Heart right ventricle (tissue), 12 donors: ENCODE results near the gene PGBD1. TPM values are rescaled to one million over a fixed set of nuclear protein-coding genes. Genes with fewer than 3 reads are reported as not detected.

Experiments
- polyA plus RNA-seq, 2 donors: library from polyadenylated mRNA; stranded (reverse); fragments of 200-250 nt; gene quantifications; one replicate each; pipeline ENCODE4 v1.2.3, GENCODE V29; 2013
- total RNA-seq, 10 donors: library from RNA; stranded (reverse); fragmentation: NEBNext Ultra II Directional in 3 of 10; extraction: Animal tissue kit (Norgen Biotek cat#: 25700) in 3 of 10; gene quantifications; one replicate each; pipeline versions ENCODE4 v1.2.1 to v1.2.4, GENCODE V29; 2021 to 2023
- donor health status: ischemic (EF 13 %, LVEDD 7.1; RV severe dilation, severe dysfunction).
- donor health status: healthy with polysubstance abuse.
- donor health status: DM: no; HTN: yes; CAD: no.
- donor health status: DM: no; HTN: no; CAD: no.
- donor health status: ischemic (EF 25% LVEDD 6.9; RV normal size, moderate dysfunction).
- donor health status: ischemic (EF 25% LVEDD 5.7; RV mildly dilated, moderate dysfunction).
- donor health status: healthy.
- donor health status: nonischemic (EF 11% LVEDD 7.7; RV severe dilation, severe dysfunction).
- donor health status: DM: yes; HTN: yes; CAD: no.
- donor health status: PGD.
- donor health status: ischemic (EF 29% LVEDD 5.4; RV normal size, mild dysfunction).
- donor health status: nonischemic (EF 23%, LVEDD 6.1; RV moderate dilation, normal function).

PGBD1 gene
- total and polyA plus RNA-seq, 12 donors = 1.6 to 4.6 (median 2.8) TPM

Other genes starting within 250 kb of the PGBD1 start
- under 1 TPM in 9 of 10 donors, not detected in 1; 0.27 to 0.69 (median 0.45) TPM for gene ZNF165, start 201.0 kb upstream of the PGBD1 start, total RNA-seq
- under 1 TPM; 0.49 to 0.51 TPM for gene ZNF165, start 201.0 kb upstream of the PGBD1 start, polyA plus RNA-seq
- gene ZSCAN16, start 157.0 kb upstream of the PGBD1 start, total RNA-seq = 1 to 10 TPM; 1.4 to 3.3 (median 1.8) TPM
- gene ZSCAN16, start 157.0 kb upstream of the PGBD1 start, polyA plus RNA-seq = 1 to 10 TPM; 4.7 to 5.6 TPM
- gene ZKSCAN8, start 139.7 kb upstream of the PGBD1 start, total RNA-seq = 10 to 100 TPM; 11.8 to 18.5 (median 14.8) TPM
- 1 to 10 TPM; 2.7 to 4.2 TPM for gene ZKSCAN8, start 139.7 kb upstream of the PGBD1 start, polyA plus RNA-seq
- gene ZSCAN9, start 56.3 kb upstream of the PGBD1 start, total RNA-seq = 10 to 100 TPM in 2 of 10 donors, 1 to 10 TPM in 8; 6.8 to 11.2 (median 8.8) TPM
- gene ZSCAN9, start 56.3 kb upstream of the PGBD1 start, polyA plus RNA-seq = 10 to 100 TPM in 1 of 2 donors, 1 to 10 TPM in 1; 8.4 to 11.1 TPM
- 1 to 10 TPM in 9 of 10 donors, under 1 TPM in 1; 0.55 to 3.6 (median 2.9) TPM for gene ZKSCAN4, start 29.3 kb upstream of the PGBD1 start, total RNA-seq
- gene ZKSCAN4, start 29.3 kb upstream of the PGBD1 start, polyA plus RNA-seq = 1 to 10 TPM; 1.7 to 2.0 TPM
- gene NKAPL, start 22.3 kb upstream of the PGBD1 start, total RNA-seq = 1 to 10 TPM; 2.7 to 8.5 (median 6.5) TPM
- gene NKAPL, start 22.3 kb upstream of the PGBD1 start, polyA plus RNA-seq = 1 to 10 TPM; 7.6 to 9.7 TPM
- 10 to 100 TPM in 9 of 10 donors, 1 to 10 TPM in 1; 8.9 to 17.8 (median 12.8) TPM for gene ZSCAN26, start 14.4 kb upstream of the PGBD1 start, total RNA-seq
- gene ZSCAN26, start 14.4 kb upstream of the PGBD1 start, polyA plus RNA-seq = 10 to 100 TPM in 1 of 2 donors, 1 to 10 TPM in 1; 7.5 to 12.7 TPM
- 10 to 100 TPM in 8 of 10 donors, 1 to 10 TPM in 2; 8.0 to 17.4 (median 11.9) TPM for gene ZSCAN31, start 54.6 kb downstream of the PGBD1 start, total RNA-seq
- 1 to 10 TPM; 3.3 to 7.1 TPM for gene ZSCAN31, start 54.6 kb downstream of the PGBD1 start, polyA plus RNA-seq
- 1 to 10 TPM; 3.1 to 6.8 (median 5.1) TPM for gene ZKSCAN3, start 68.4 kb downstream of the PGBD1 start, total RNA-seq
- 1 to 10 TPM; 1.0 to 2.1 TPM for gene ZKSCAN3, start 68.4 kb downstream of the PGBD1 start, polyA plus RNA-seq
- gene ZSCAN12, start 118.2 kb downstream of the PGBD1 start, total RNA-seq = 1 to 10 TPM; 2.2 to 3.5 (median 2.9) TPM
- 1 to 10 TPM; 1.2 TPM for gene ZSCAN12, start 118.2 kb downstream of the PGBD1 start, polyA plus RNA-seq
- gene ZSCAN23, start 161.9 kb downstream of the PGBD1 start, total RNA-seq = 1 to 10 TPM in 9 of 10 donors, under 1 TPM in 1; 0.98 to 2.7 (median 1.3) TPM
- gene ZSCAN23, start 161.9 kb downstream of the PGBD1 start, polyA plus RNA-seq = under 1 TPM; 0.26 to 0.44 TPM
- not detected for gene GPX6, start 234.2 kb downstream of the PGBD1 start, total RNA-seq
- gene GPX6, start 234.2 kb downstream of the PGBD1 start, polyA plus RNA-seq = not detected
- not detected for gene GPX5, start 244.3 kb downstream of the PGBD1 start, total RNA-seq
- not detected for gene GPX5, start 244.3 kb downstream of the PGBD1 start, polyA plus RNA-seq